ENCODE measurements around the gene ST8SIA4.
A peak's percentile ranks its signal among the peaks of the same experiment; 100 is the strongest.
"Not testable (repeated sequence)": the region's sequence is repeated elsewhere in the genome, so short reads cannot be mapped to it uniquely, and the experiment has no call there.

The ST8SIA4 gene

DNA sequence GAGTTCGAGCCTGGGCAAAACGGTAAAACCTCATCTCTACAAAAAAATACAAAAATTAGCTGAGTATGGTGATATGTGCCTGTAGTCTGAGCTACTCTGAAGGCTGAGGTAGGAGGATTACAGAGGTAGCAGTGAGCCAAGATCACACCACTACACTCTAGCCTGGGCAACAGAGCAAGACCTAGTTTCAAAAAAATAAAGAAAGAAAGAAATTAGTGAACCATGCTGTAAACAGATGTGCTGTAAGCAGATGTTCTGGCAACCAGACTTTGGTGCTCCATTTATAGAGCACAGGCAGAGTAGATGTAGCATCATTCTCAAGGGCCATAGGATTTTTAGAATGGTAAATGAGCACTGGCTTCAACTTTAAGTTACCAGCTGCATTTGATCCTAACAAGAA is 115.4 kb downstream of the ST8SIA4 start:
- no peak for DNase-seq (ENCODE audit: low read depth)

DNA sequence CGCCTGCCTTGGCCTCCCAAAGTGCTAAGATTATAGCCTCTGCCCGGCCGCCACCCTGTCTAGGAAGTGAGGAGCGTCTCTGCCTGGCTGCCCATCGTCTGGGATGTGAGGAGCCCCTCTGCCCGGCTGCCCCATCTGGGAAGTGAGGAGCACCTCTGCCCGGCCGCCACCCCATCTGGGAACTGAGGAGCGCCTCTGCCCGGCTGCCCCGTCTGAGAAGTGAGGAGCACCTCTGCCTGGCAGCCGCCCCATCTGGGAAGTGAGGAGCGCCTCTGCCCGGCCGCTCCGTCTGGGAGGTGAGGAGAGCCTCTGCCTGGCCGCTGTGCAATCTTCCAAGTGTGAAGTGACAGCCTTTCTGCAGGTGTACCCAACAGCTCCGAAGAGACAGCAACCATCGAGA is 117.5 kb downstream of the ST8SIA4 start:
- not testable (repeated sequence) for DNase-seq (ENCODE audit: low read depth)

DNA sequence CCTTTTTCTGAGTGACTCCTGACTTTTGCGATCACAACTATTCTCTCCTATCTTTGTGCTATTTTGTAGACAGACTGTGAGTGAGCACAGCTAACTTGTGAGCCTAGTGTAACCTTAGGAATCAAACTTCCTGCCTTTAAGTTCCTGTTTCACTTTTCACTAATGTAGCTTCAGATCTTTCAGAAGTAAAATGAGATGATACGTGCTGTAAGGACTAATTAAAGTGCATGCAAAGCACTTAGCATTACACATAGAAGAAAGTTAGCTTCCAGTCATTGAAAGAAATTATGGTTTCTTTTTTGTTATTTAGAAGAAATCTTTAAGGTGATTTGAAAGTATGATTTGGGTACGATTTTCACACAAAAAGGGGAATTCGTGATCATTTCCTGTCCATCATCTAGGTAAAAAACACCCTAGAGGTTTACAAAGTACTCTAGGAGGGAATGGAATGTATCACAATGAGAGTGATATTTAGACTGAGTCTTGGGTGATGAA is 122.7 kb downstream of the ST8SIA4 start:
- no peak for DNase-seq (ENCODE audit: low read depth)

DNA sequence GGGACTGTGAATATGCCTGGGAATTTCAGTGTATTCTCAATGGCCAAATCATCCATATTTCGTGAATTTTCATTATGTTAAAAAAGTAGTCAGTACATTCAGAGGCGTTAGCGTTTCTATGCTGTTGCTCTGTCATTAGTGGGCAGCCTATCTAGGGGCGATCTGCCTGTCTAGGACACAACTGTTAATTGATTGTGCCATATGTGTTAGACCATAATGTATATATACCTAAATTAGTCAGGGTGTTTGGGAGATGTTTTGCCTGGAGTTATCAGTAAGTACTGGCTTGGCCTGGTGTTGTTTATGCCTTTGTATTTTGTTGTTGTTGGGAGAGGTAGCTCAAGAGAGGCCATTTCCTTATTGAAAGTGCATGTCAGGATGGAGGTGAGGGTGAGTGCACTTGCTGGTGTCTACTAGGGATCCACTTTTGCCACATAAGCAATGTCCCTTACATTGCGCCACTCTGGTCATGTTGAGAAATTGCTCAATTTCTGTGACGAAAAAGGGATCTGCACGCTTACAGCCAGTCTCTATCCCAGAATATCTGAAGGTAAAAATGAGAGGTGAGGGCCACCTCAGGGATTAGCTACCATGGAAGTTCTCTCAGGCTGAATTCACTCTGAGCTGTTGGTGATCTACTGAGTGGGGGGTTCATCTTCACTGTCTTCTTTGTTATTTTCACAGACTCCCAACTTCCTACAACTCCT is 123.3 kb downstream of the ST8SIA4 start:
- no peak for DNase-seq (ENCODE audit: low read depth)

DNA sequence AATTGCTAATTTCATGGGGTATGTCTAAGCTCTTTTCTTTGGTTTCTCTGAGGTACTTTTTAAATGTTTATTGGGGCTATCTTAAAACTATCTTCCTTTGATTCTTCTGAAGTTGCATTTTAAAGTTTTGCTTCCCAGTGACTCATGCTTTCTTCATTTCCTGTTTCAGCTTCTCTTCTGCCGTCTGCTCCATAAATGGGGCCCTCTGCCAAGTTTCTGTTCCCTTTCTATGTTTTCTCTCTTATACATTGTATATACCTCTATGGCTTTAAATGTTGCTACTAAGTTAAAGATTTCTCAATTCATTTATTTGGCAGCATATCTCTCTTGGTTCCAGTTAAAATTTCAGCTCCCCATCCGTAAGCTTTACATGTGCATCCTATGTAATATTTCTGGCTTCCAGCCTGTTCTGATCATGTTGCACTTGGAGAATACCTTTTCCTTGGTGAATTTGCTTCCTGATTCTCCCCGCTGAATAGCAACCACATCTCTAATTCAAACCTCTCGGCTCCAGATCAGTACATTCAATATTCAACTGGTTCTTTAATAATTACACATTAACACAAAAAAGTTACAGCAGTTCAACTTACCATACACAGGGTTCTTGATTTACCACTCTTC is 125.3 kb downstream of the ST8SIA4 start:
- peak; percentile 75 for DNase-seq (ENCODE audit: low read depth)

DNA sequence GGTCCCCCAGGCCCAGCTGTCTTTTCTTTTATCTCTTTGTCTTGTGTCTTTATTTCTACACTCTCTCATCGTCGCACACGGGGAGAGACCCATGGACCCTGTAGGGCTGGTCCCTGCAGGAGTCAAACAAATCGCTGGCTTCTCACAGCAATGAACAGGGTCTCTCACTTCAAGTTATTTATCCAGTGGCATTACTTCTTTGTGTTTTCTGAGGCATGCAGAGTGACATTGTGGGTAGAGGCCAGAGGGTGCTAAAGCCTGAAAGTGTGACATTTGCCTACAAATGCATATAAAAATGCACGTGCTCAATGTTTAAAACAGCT is 127.6 kb downstream of the ST8SIA4 start:
- DNase-seq (ENCODE audit: low read depth) = no peak

DNA sequence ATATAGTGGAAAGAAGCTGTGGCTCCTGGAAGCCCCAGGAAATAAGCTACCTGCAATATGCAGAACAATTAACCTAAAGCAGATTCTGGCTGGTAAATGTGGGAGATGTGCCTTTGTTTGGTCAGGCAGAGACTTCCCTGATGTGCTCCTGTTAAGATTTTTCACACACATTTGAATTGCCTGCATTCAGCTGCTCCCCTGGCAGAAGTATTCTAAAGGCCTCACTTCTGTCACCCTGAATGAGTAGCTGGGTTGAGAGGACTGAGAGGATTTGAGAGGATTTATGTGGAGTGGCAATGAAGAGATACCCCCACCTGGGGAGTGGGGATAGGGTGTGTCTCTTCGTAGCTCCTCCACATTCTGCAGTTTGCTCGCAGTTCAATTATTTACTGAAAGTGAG is 130.5 kb downstream of the ST8SIA4 start:
- no peak for DNase-seq (ENCODE audit: low read depth)

DNA sequence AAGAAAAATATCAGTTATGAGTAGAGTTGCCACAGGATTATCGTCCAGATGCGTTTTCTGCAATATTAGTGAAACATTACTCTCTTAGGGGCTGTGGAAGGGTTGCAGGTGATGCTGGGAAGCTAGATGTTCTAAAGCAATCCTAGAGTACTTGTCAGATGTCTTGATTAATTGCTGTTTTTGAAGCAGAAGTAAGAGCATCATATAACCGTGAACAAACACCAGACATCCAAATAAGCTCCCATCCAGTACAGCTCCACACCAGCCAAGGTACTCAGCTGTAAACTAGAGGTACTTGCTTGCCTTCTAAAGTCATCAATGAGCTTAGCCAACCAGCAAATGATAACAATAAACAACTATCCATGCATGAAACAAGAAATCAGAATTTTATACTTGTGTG is 131.1 kb downstream of the ST8SIA4 start:
- DNase-seq (ENCODE audit: low read depth) = no peak

DNA sequence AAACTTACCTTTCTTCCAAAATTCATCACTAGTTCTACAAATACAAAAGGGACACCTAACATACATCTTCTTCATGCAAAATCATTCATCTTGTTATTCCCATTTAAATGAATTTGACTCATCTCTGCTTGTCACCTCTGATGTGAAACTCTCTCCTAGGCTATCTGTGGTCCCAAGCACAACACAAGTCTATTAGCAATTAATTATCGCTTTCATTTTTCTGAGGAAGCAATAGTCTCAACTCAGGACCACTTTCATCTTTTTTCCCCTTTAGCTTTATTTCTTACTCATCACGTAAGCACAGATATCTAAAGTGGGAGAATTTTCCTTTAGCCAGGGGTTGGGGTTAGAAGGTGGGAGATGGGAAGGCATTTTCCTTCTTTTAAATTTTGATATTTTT is 131.9 kb downstream of the ST8SIA4 start:
- DNase-seq (ENCODE audit: low read depth) = no peak

DNA sequence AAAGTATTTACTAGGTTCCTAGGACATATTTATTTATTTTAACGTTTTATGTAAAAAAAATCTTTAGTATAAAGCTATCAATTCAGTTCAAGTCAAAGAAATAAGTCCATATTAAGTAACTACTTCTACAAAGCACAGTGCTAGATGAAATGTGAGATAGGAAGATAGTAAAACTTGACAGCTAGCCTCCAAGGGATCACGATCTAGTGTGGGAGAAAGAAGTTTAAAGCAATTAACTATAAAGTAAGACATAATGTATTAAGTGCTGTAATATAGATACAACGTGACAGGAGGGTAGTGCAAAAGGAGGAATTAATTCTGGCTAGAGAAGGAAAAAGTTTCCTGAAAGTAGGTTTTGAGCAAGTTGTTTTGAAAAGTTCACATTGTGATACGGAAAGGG is 134.9 kb downstream of the ST8SIA4 start:
- DNase-seq (ENCODE audit: low read depth) = no peak

DNA sequence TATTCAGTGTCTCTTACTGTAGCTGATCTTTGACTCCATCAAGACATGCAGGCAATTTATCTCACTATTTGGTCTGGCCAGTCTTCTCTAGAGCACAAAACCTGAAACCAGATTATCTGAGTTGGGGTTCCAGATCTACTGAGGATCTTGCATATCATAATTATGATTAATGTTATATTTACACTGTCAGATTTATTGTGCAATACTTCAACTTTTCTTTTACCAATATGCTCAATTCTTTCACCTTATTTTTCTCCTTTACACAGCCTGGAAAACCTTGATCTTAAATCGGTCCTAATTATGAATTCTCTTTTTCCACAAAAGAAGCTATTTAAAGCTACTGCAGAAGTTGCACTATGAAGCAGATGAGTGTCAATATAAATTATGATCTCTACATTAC is 140.1 kb downstream of the ST8SIA4 start:
- DNase-seq (ENCODE audit: low read depth) = no peak

DNA sequence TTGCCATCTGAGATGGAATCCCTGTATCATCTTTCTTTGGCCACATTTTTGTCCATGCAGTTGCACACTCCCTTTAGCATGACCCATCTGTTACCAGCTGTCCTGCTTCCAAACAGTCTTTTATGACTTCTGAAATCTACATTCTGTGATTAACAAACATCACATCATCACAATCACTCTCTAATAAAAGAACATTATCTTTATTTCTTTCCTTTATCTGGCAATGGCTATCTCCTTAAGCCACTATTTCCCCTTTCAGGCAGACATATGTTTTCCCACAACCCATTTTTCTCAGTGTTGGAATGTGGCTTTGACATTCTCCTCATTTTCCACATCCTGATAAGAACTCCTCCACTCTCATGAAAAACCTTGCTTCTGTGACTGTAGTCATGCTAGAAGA is 141.0 kb downstream of the ST8SIA4 start:
- DNase-seq (ENCODE audit: low read depth) = peak; percentile 92

DNA sequence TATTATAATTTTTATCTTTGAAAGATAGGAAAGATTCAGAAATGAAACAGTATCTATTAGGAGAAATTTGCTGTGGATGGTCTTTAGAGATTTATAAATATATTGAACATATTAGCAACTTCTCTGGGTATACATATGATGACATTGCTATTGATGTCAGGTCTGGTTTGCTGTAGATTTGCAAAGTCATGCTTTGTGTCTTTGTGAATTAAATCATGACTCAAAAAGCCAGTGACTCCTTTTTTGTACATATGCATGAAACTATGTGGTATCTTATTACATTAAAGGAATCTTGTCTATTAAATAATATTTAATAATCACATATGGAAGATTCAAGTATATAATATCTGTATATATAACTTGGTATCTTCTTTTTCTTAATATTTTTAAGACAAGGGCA is 141.9 kb downstream of the ST8SIA4 start:
- no peak for DNase-seq (ENCODE audit: low read depth)

DNA sequence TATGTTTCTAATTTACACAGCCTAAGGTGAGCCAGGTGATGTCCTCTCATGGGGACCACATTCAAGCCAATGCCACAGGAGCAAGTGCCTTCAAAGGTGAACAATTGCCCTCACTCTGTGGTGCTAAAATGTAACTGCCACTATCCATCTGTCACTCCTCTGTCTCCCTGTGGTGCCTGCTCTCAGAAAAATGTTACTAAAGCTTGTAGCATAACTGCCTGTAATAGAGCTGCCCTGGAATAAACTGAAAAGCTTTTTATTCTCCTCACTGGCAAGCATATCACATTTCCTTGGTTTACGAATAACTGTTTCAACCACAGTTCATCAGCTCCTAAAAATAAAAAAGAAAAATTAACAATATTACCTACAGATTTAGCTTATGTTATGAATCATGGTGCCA is 142.4 kb downstream of the ST8SIA4 start:
- no peak for DNase-seq (ENCODE audit: low read depth)

DNA sequence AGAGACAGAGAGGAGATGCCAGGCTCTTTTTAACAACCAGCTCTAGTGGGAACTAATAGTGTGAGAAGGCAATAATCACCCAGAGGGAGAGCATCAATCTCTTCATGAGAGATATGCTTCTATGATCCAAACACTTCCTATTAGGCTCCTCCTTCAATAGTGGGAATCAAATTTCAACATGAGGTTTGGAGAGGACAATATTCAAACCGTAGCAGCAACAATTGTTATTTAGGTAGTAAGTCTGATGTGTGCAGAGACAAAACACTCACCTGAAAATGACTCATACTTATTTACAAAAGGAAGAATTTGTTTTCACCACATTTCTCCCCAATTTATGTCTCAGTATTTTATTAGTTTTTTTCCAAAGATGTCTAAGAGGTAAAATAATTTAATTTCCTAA is 144.3 kb downstream of the ST8SIA4 start:
- DNase-seq (ENCODE audit: low read depth) = no peak

DNA sequence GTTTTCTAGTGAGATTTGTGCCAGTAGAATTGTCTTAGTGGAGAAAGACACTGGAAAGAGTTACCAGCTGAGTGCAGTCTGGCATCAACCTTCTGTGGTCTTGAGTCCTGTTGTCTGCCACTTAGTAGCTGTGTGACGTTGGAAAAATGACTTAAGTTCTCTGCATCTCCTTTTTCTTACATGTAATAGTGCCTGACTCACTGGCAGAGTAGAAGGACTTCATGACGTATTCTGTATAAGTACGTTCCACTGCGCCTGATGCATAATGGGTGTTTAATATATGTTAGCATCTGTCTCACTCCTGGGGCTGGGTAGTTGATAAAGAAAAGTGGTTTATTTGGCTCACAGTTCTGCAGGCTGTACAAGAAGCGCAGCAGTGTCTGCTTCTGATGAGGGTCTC is 144.8 kb downstream of the ST8SIA4 start:
- DNase-seq (ENCODE audit: low read depth) = no peak

DNA sequence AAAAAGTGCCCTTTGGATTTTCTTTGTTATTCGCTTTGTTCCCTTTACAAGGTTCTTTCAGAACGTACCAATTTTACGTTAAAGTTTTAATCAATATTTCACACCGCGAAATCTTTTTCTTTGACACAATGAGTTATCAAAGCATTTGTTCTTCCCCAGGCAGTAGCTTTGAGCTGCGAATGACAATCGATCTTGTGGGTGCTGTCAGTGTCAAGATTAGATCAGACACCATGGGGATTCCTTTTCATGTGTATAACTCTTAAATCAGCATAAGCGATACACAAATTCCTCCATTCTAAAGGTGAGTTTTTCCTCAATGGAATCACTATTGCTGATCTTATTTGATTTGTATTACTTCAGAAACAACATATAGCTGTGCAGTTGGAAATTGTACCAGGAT is 145.5 kb downstream of the ST8SIA4 start:
- DNase-seq (ENCODE audit: low read depth) = no peak
